Measurements from ENCODE around the gene NFKBIZ.

The NFKBIZ gene, protein sequence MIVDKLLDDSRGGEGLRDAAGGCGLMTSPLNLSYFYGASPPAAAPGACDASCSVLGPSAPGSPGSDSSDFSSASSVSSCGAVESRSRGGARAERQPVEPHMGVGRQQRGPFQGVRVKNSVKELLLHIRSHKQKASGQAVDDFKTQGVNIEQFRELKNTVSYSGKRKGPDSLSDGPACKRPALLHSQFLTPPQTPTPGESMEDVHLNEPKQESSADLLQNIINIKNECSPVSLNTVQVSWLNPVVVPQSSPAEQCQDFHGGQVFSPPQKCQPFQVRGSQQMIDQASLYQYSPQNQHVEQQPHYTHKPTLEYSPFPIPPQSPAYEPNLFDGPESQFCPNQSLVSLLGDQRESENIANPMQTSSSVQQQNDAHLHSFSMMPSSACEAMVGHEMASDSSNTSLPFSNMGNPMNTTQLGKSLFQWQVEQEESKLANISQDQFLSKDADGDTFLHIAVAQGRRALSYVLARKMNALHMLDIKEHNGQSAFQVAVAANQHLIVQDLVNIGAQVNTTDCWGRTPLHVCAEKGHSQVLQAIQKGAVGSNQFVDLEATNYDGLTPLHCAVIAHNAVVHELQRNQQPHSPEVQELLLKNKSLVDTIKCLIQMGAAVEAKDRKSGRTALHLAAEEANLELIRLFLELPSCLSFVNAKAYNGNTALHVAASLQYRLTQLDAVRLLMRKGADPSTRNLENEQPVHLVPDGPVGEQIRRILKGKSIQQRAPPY

GRCh38 chr3:101848754-101849713 lies at the start of gene NFKBIZ:
Gene NFKBIZ, plus strand, starts transcription at chr3:101849514. Its CDS starts 115 bp downstream, at chr3:101849629.
- peak; percentile 96 for DNase-seq (ENCODE audit: low read depth)

GRCh38 chr3:101801174-101801573 lies 48.1 kb upstream of the NFKBIZ start:
- no peak for DNase-seq (ENCODE audit: low read depth)

GRCh38 chr3:101802179-101802578 lies 47.1 kb upstream of the NFKBIZ start:
- DNase-seq (ENCODE audit: low read depth): no peak

- peak; percentile 74 for DNase-seq (ENCODE audit: low read depth)
These were observed 46.0 kb upstream of the NFKBIZ start for GRCh38 chr3:101803173-101803782.

DNA sequence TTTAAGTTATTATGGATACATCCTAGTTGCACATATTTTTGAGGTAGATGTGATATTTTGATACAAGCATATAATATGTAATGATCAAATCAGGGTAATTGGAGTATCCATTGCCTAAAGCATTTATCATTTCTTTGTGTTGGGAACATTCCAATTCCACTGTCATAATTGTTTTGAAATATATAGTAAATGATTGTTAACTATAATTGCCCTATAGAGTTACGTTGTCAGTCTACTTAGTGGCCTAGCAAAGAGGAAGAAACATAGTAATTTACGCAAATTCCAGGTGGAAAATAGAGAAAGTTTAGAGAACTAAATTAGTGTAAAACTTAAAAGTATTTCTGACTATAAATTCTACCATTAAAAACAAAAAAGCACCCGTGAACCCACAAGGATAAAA lies 45.4 kb upstream of the NFKBIZ start:
- DNase-seq (ENCODE audit: low read depth): no peak

DNA sequence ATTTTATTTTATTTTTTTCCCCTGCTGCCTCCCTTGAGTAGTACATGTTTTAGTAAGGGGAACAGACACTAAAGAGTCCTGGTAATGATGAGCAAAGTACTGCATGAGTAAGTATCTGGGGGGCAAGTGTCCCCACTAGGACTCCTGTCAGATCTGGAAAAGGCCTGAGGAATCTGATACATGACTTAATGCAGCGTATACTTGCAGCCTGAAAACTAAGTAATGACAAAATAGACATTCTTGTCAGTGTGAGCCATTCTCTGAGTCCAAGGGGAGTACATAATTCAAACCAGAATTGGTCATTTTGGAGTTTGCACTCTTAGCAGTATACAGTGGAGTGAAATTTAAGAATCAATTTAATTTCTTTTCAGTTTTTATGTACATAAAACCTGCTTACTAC lies 42.8 kb upstream of the NFKBIZ start:
- peak; percentile 14 for DNase-seq (ENCODE audit: low read depth)

DNA sequence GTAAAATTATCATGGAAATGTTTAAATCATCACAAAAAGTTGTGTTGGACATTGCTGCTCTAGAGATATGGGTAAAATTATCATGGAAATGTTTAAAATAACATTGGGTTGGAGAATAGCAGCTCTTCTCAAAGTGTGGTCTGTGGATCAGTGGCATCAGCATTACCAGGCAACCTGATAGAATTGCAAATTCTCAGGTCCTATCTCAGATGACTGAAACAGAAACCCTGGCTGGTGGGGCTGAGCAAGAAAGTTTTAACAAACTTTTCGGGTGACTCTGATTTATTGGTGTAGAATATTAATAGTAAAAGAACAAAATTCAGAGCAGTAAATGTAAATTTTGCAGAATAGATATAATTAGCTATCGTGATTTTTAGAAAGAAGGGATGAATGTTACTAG lies 41.4 kb upstream of the NFKBIZ start:
- no peak for DNase-seq (ENCODE audit: low read depth)

DNA sequence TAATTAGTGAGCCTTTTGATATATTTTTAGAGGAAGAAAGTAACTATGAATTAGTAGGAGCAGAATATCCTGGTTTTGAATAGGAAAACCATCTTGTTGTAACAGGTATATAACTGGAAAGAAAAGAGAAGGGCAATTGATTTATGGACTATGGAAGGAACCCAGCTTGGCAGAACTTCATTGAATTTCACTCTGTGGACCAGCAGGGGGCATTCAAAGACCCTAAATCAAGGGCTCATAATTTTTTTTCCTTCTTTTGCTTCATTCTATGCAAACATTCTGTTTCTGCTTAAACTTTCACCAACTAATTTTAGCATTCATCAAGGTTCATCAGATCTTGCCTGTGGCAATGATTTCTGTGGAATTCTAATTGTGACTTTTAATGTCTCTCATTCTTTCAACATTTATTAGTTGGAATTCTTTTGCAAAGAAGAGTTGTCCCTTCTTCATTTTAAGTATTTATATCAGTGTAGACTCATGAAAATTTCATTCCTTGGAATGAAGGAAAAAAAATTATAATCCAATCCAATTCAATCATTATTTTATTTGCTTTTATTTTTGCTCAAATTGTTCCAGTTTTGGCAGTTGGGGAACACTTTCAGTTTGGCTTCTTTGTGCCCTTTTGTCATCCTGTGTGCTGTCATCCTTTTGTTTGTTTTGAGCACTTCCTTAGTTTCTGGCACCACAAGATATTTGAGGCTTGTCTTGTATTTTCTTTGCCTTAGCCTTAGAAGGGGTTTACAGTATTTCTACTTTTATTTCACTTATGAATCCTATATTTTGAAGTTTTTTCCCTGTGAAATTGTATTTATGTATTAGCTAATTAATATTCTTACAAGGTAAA lies 39.9 kb upstream of the NFKBIZ start:
- DNase-seq (ENCODE audit: low read depth): peak; percentile 36

GRCh38 chr3:101810022-101810418 lies 39.3 kb upstream of the NFKBIZ start:
- no peak for DNase-seq (ENCODE audit: low read depth)

DNA sequence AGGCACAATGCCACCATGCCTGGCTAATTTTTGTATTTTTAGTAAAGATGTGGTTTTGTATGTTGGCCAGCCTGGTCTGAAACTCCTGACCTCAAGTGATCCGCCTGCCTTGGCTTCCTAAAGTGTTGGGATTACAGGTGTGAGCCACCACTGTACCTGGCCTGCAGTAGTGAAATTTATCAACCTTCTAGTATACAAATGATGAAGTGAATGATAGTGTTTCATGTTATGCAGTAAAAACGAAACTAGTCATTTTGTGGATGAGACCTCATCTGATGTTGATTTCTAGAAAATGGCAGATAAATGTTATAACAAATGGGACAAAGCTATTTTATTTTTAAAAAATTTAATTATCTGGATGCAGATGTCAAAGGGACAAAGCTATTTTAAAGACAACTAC lies 37.4 kb upstream of the NFKBIZ start:
- no peak for DNase-seq (ENCODE audit: low read depth)

DNA sequence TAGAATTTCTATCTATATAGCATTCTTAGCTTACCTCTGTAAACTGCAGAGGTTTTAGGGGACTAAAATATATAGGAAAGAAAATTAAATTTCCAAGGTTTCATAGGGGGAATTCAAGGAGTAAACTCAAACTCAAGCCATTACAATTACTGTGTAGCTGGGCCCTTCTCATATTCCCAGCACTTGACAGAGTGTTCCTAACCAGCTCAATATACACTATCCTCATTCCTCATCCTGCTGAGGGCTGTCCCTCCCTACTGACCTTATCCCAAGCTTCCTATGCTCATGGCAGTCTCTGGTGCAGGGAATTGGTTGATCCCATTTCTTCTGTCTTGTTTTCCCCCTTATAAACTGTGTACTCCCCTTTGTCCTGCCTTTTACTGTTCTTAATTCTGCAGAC lies 36.4 kb upstream of the NFKBIZ start:
- no peak for DNase-seq (ENCODE audit: low read depth)

GRCh38 chr3:101813817-101814440 lies 35.4 kb upstream of the NFKBIZ start:
- DNase-seq (ENCODE audit: low read depth): peak; percentile 11

GRCh38 chr3:101814835-101815234 lies 34.5 kb upstream of the NFKBIZ start:
- DNase-seq (ENCODE audit: low read depth): no peak

GRCh38 chr3:101816215-101817149 lies 32.8 kb upstream of the NFKBIZ start:
- DNase-seq (ENCODE audit: low read depth): no peak

GRCh38 chr3:101817992-101818391 lies 31.3 kb upstream of the NFKBIZ start:
- DNase-seq (ENCODE audit: low read depth): no peak

- no peak for DNase-seq (ENCODE audit: low read depth)
These were observed 29.6 kb upstream of the NFKBIZ start for GRCh38 chr3:101819649-101820206.

DNA sequence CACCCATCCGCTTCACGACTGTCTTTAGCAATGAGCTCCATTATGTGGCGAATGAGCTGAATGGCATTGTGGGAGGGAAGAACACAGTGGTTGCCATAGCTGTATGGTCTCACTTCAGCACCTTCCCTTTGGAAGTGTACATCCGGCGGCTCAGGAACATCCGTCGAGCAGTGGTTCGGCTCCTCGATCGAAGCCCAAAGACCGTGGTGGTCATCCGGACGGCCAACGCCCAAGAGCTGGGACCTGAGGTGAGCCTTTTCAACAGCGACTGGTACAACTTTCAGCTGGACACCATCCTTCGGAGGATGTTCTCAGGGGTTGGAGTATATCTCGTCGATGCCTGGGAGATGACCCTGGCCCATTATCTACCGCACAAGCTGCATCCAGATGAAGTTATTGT lies 27.8 kb upstream of the NFKBIZ start:
- no peak for DNase-seq (ENCODE audit: low read depth)

GRCh38 chr3:101823525-101823924 lies 25.8 kb upstream of the NFKBIZ start:
- DNase-seq (ENCODE audit: low read depth): no peak

DNA sequence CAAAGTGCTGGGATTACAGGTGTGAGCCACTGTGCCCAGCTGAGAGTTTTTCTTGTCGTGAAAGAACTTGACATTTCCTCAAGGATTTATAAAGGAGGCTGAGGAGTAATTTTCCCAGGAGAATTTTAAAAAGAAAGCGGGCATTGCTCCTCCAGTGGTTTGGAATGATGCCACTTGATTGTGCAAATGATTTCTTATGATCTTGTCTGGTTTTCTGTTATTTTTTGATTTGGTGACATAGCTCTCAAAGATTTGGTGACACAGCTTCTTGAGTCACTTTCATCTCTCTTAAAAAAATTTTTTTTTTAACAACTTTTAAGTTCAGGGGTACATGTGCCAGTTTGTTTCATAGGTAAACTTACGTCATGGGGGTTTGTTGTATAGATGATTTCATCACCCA lies 24.6 kb upstream of the NFKBIZ start:
- peak; percentile 65 for DNase-seq (ENCODE audit: low read depth)

Measured in fibroblast of gingiva (primary cell).